GM21526 (cell line): ENCODE results near the gene EFNA5.

Experiments
- ATAC-seq: cut with Tn5 transposase; IDR thresholded peaks from one replicate; pipeline ENCODE4 v1.9.1; 2021; ENCODE audit warnings: moderate library complexity; ENCODE audit not compliant: unreplicated experiment, low FRiP score

Gene EFNA5

GRCh38 chr5:107607196-107607595, 63.5 kb downstream of the EFNA5 start:
- no peak for ATAC-seq

- no peak for ATAC-seq
Measured at GRCh38 chr5:107605596-107606125, 65.1 kb downstream of the EFNA5 start.

DNA sequence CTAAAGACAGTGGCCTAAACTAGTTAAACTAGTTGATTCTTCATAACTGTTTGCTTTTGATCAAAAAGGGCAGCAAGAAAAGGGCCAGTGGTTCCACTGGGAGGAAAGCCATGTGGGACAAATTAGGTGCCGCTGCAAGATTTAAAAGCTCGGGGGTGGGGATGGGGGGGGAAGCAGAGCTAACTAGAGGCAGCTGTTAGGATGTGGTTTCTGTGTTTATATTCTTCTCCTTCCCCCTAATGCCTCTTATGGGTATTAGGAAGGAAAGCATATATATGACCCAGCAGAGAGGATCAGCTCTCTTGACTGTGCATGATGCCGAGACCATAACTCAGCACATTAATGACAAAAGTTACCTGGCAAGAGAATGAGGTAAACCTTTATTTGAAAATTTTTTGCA, 65.7 kb downstream of the EFNA5 start:
- no peak for ATAC-seq

DNA sequence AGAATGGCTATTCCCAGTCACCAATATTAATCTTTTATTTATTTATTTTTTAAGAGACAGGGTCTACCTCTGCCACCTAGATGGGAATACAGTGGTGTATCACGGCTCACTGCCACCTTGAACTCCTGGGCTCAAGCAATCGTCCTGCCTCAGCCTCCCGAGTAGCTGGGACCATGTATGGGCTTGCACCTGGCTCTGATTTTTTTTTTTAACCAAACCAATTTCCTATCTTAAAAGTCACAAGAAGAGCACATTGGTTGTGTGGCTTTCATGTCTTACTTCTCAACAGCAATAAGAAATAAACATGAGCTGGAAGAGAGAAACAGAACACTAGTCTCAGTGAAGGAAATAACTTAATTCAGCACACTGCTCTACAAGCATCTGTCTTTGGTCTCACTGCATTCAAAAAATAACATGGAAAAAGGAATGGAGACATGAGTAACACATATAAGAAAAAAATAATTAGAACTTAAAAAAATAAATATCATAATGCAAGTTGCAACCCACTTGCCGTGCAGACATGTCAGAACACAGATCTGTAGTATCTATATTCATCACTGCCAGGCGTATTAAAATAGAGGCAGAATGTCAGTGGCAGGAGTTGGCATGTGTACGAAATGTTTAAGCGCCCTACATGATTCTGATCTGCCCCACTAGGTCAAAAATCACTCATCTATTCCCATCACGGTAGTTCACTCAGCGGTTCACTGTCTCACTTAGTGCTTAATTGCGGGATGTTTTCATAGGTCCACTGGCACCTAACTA, 66.4 kb downstream of the EFNA5 start:
- ATAC-seq = no peak

- ATAC-seq = no peak
Measured at GRCh38 chr5:107603349-107603748, 67.4 kb downstream of the EFNA5 start.

DNA sequence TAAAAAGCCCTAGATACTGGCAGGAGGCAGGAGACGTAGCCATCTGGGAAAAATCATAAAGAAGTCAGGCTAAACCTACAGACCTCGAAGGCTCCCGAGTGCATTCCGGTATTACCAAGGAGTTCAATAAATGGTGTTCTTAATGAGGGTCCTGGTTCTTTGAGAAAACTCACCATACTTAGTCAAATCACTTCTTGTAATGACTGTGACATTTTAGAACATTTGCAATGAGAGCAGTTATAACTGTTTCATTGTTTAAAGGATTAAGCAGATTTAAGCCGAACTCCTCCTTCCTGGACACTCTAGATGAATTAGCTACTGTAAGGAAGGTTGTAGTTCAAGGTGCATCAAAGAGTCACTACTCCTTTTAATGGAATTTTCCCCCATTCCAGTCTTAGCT, 67.8 kb downstream of the EFNA5 start:
- ATAC-seq = no peak

DNA sequence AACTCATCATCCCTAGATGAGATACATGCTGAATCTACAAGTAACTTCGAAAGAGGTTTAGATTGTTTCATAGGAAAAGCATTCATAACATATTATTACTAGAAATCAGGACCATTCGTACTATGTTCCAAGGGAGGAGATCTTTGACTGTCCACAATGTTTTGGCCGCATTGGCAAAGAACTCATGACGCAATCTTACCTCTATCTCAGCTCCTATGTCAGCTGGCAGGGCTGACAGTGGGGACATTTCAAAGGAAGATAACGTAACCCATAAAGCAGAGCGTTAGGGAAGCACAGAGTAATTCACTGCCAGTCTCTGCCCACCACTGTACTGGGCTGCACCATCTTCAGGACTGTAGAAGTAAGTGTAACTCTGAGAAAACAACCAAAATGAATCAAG, 69.7 kb downstream of the EFNA5 start:
- ATAC-seq = no peak

DNA sequence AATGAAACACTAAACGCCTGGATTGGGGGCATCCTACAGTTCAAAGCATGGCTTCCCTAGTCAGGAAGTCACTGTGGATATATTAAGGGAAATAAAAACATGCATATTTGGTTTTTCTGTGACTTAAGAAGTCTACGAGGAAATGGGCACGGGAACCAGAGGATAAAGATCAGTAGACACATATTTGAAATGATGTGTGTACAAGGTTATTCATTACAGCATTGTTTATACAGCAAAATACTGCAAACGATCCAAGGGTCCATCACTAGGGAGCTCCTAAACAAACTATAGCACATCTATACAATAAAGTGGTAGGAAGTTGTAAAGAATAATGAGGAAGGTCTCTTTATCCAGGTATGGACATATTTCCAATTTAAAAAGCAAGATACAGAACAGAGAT, 71.8 kb downstream of the EFNA5 start:
- ATAC-seq = no peak

DNA sequence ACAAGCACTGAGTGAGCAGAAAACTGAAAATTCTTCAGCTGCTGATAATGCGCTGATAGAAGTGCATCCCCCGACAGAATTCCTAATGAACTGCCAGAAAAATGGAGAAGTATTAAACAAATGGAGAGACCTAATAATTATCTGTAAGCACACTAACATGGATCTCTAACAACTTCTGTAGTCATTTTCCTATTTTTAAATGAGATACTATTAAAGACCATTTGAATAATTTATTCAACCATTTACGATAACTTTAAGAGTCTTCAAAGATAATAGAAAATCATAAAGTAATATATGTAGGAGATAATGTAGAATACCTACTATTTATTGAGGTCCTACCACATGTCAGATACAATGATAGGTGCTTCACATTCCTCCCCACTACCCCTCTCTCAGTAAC, 72.9 kb downstream of the EFNA5 start:
- ATAC-seq = no peak

GRCh38 chr5:107597247-107597646, 73.5 kb downstream of the EFNA5 start:
- no peak for ATAC-seq

DNA sequence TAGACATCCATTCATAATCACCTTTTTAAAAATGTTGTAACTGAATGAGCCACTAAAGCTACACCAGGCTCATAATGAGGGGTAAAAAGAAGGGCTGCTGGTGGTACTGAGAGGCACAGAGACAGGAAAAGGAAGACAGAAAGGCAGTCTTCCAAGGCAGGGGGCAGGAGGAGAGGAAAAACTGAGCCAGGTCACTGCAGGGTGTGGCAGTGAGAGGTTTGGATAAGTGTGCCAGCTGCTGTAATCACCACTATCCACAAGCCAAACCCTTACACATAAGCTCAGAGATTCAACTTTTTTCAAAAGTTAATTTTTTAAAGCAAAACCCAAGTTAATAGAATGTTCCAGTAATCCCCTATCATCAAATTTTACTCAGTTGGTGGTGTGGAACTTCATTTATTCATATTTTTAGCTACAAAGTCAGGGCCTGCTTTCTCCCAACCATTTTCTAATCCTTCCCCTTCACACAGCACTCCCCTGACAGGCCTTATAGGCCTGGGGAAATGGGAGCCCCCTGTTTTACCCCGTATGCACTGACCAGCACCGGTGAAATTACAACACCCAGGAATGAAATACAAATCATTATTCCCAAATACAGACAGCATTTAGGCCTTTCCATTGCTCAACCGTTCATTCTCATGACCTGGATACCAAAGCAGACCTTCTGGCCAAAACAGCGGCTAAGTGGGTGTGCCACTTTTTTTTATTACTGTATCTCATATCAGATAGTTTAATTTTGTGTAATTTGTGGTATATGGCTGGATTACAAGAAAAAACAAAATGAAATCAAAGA, 76.3 kb downstream of the EFNA5 start:
- ATAC-seq = no peak

DNA sequence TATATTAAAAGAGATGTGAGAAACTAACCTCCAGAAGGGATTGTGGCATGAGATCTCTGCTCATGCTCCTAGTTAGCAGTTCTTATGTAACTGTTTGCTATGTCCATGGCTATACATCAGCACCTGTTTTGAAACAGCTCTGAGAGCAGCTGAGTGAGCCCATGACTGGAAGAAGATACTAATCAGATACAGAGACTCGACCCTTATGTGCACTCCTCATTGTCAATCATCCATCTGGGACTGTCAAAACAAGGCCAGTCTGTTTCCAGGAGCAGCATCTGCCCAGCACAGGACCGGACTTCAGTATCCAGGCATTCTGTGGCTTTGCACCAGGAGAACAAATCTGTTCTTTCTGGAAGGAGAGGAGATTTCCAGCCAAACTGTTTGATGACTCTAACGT, 77.7 kb downstream of the EFNA5 start:
- no peak for ATAC-seq

- ATAC-seq = no peak
Measured at GRCh38 chr5:107592515-107592914, 78.2 kb downstream of the EFNA5 start.

GRCh38 chr5:107590686-107591085, 80.1 kb downstream of the EFNA5 start:
- ATAC-seq = no peak

DNA sequence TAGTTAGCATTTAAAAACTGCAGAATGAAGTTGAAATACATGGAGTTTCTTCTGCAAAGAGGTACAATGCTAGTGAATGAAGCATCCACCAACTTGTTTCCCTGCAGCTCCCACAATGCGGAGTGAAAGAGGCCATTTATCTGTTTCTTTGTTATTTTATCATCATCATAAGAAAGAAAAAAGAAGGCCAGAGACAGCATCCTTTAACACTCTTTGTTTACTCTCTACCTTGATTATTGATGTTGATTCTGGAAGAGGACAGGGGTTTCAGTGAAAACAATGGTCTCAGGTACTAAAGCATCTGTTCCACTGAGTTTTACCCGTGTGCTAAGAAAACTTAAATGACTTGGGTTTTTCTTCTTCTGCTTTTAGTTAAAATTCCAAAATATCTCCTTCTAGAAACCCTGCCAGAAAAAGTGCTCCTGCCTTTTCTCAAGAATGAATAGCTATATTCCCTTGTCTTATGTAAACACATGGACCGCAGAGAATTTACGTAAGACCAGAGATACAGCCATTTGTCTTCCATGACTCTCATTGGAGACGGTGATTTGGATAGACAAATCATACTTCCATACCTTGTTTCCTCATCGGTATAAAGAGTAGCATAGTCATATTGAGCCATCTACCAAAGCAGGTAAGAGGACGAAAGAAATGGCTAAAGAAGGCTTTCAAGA, 81.1 kb downstream of the EFNA5 start:
- ATAC-seq = no peak

DNA sequence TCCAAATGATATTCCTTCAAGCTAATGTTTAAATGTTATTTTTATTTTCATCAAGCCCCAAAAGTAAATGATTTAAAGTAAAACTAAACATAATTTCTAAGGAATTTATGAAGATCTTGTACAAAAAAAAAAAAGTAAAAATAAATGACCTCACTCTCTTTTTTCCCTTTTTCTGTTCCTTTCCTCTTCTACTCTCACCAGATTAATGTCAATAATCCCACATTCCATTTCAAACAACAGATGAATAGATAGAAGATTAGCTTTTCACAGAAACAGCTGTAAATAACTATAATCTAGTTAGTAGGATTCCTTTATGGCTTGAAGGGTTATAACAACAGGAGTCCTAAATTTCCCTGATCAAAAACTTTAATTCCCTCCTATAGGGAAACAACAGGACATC, 88.1 kb downstream of the EFNA5 start:
- no peak for ATAC-seq

DNA sequence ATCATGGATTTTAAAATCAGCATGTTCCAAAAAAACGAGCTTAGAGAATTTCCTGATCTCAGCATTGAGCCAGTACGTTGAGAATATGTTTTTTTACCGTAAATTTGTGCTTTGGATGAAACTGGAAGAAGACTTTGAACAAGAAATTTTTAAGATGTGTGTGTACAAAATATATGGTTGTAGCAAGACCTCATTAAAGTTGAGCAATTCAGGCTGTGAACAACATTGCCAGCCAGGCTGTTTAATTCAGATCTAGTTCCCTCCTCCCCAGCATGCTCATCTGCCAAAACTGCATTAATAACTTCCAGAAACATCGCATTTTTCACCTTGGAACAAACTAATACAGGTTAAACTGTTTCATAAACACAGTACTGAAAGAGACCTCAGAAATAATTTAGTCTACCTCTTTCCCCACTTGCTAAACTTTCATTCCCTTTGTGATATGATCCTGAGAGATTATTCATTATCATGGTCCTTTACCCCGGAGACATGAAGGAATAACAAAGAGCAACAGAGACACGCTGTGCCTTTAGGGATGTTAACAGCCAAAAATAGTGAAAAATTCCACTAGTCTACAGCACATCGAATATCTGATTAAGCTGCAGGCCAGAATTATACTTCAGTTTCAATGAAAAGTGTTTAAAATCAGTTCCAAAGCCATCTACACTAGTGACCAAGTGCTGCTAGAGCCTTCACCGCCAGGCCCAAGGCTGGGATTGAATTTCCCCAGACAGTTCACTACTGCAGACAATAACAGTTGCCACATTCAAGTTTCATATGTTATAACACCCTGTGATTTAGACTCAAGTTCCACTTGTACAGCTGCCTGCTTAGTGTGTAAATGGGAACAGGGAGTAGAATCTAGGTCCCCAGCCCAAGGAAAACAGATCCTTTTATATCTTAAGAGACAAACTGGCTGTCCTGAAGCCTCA, 89.6 kb downstream of the EFNA5 start:
- ATAC-seq = no peak

- no peak for ATAC-seq
Measured at GRCh38 chr5:107578051-107578635, 92.6 kb downstream of the EFNA5 start.

DNA sequence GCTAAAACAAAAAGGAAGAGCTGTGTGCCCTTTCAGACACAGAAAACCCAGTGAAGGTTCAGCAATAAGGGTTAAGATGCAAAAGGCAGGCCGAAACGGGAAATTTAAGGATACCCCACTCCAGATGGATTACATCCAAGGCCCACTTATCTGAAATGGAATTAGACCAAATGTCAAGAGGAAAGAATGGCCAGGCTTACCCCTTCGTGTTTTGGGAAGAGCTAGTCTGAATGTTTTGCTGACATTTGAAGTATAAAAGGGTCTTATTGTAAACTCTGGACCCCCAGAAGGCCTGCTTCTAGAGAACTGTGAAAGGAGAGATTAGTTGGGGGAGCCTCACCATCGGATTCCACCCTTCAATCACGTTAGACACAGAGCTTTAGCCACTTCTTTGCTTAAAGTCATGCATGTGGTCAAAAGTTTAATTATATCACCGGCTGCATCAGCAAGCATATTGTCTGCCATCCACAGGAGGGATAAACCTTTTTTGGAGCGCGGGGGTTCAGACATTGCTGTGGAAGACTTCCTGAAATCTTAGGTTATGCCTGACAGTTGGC, 93.3 kb downstream of the EFNA5 start:
- ATAC-seq = no peak
